ENCODE measurements around the gene TSPAN31. TPM values are rescaled to one million over a fixed set of nuclear protein-coding genes. Genes with fewer than 3 reads are reported as not detected.
"Not testable (repeated sequence)": the region's sequence is repeated elsewhere in the genome, so short reads cannot be mapped to it uniquely, and the experiment has no call there.

The TSPAN31 gene
- total RNA-seq, 1 donor from 2014 or later = 67.0 TPM

- intact Hi-C loops (cut with DNase I) = no loop called here
- no peak overlapping the region for H3K27ac ChIP-seq
- H3K4me3 ChIP-seq = no peak overlapping the region
- peaks cover 0 to 62% of the 10 kb centered on the region in 2 donors for H3K36me3 ChIP-seq
- TF ChIP-seq, protein P1, sequence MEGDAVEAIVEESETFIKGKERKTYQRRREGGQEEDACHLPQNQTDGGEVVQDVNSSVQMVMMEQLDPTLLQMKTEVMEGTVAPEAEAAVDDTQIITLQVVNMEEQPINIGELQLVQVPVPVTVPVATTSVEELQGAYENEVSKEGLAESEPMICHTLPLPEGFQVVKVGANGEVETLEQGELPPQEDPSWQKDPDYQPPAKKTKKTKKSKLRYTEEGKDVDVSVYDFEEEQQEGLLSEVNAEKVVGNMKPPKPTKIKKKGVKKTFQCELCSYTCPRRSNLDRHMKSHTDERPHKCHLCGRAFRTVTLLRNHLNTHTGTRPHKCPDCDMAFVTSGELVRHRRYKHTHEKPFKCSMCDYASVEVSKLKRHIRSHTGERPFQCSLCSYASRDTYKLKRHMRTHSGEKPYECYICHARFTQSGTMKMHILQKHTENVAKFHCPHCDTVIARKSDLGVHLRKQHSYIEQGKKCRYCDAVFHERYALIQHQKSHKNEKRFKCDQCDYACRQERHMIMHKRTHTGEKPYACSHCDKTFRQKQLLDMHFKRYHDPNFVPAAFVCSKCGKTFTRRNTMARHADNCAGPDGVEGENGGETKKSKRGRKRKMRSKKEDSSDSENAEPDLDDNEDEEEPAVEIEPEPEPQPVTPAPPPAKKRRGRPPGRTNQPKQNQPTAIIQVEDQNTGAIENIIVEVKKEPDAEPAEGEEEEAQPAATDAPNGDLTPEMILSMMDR (IDR thresholded peaks at IDR 0.05) = no peak
- TF ChIP-seq POLR2A (IDR thresholded peaks at IDR 0.05) (no peak), POLR2AphosphoS5 (IDR thresholded peaks at IDR 0.05; ENCODE audit: insufficient read depth in 1 of 2, low read depth in 1 of 2) (no peak)
- H3K4me1 ChIP-seq = no peaks in the 10 kb centered on the region
- H3K9me3 ChIP-seq = no peaks in the 10 kb centered on the region
- peak; percentile 16 to 52 for DNase-seq (ENCODE audit: extremely low spot score in 2 of 2)
- H3K27me3 ChIP-seq = no peaks in the 10 kb centered on the region
Measured at GRCh38 chr12:57718641-57719528, 26.0 kb upstream of the TSPAN31 start.

- no peaks in the 10 kb centered on the region for H3K4me1 ChIP-seq
- TF ChIP-seq POLR2A (IDR thresholded peaks at IDR 0.05) (no peak), POLR2AphosphoS5 (IDR thresholded peaks at IDR 0.05; ENCODE audit: insufficient read depth in 1 of 2, low read depth in 1 of 2) (no peak)
- TF ChIP-seq, protein P1 (IDR thresholded peaks at IDR 0.05) = no peak
- peaks cover 0 to 62% of the 10 kb centered on the region in 2 donors for H3K36me3 ChIP-seq
- H3K4me3 ChIP-seq = no peak overlapping the region
- no peak overlapping the region for H3K27ac ChIP-seq
- no peaks in the 10 kb centered on the region for H3K9me3 ChIP-seq
- DNase-seq (ENCODE audit: extremely low spot score in 2 of 2) = peak; percentile 76 to 88
- intact Hi-C loops (cut with DNase I) = no loop called here
- no peaks in the 10 kb centered on the region for H3K27me3 ChIP-seq
Measured at GRCh38 chr12:57719777-57720605, 24.8 kb upstream of the TSPAN31 start.

DNA sequence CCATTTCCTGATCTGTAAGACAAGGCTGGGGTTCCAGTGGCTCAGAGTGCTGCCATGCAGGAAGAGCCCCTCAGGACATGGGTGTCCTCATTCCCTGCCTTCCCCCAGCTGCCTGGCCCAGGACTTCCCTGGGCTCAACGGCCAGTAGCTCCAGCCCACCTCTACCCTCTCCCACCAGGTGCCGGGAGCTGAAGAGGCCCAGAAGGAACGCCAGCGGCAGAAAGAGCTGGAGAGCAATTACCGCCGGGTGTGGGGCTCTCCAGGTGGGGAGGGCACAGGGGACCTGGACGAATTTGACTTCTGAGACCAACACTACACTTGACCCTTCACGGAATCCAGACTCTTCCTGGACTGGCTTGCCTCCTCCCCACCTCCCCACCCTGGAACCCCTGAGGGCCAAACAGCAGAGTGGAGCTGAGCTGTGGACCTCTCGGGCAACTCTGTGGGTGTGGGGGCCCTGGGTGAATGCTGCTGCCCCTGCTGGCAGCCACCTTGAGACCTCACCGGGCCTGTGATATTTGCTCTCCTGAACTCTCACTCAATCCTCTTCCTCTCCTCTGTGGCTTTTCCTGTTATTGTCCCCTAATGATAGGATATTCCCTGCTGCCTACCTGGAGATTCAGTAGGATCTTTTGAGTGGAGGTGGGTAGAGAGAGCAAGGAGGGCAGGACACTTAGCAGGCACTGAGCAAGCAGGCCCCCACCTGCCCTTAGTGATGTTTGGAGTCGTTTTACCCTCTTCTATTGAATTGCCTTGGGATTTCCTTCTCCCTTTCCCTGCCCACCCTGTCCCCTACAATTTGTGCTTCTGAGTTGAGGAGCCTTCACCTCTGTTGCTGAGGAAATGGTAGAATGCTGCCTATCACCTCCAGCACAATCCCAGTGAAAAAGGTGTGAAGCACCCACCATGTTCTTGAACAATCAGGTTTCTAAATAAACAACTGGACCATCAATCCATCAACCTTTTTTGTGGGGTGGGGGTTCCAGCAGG lies 23.9 kb upstream of the TSPAN31 start:
- peak; percentile 83 to 95 for DNase-seq (ENCODE audit: extremely low spot score in 2 of 2)
- TF ChIP-seq, protein P1 (IDR thresholded peaks at IDR 0.05) = no peak
- TF ChIP-seq POLR2AphosphoS5 (IDR thresholded peaks at IDR 0.05; ENCODE audit: insufficient read depth in 1 of 2, low read depth in 1 of 2) = no peak
- TF ChIP-seq POLR2A (IDR thresholded peaks at IDR 0.05) = no peak
- intact Hi-C loops (cut with DNase I) = no loop called here
- Histone ChIP-seq H3K36me3 (peaks cover 0 to 56% of the 10 kb centered on the region in 2 donors), H3K27me3 (no peaks in the 10 kb centered on the region), H3K4me1 (no peaks in the 10 kb centered on the region), H3K27ac (no peak overlapping the region), H3K4me3 (no peak overlapping the region), H3K9me3 (no peaks in the 10 kb centered on the region)

GRCh38 chr12:57721846-57722608 lies 22.8 kb upstream of the TSPAN31 start:
- H3K4me3 ChIP-seq; intact Hi-C loops (cut with DNase I); H3K27ac ChIP-seq; H3K4me1 ChIP-seq; H3K27me3 ChIP-seq; H3K9me3 ChIP-seq: not testable (repeated sequence)
- peak; percentile 58 to 62 for DNase-seq (ENCODE audit: extremely low spot score in 2 of 2)
- H3K36me3 ChIP-seq = peaks cover 0 to 45% of the 10 kb centered on the region in 2 donors
